ENCODE measurements around the gene DDX23.

DNA sequence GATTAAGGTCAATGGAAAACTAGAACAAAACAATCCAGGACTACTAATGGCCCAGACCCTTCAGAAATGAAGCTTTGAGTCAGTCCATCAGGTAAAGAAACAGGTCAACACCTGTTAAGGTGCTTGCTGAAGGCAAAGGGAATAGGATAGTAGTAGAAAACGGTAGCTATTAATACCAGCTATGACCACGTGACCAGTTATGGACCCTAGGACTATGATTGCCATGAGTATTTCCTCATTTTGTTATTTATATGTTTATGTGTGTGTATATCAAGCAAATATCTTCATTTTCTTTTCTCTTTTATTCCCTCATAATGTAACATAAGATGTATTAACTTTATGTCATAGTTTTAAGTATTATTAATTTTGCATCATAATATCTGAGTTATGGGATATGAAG is 47.7 kb upstream of the DDX23 start:
- TF ChIP-seq CTCF (IDR thresholded peaks at IDR 0.05) (no peak), POLR2A (IDR thresholded peaks at IDR 0.05) (no peak)

All from Peyer's patch (tissue), 4 donors.